MG63 (cell line): ENCODE measurements around the gene MIS18BP1. TPM values are rescaled to one million over a fixed set of nuclear protein-coding genes. Genes with fewer than 3 reads are reported as not detected.
"Not testable (repeated sequence)": the region's sequence is repeated elsewhere in the genome, so short reads cannot be mapped to it uniquely, and the experiment has no call there.

ENCODE experiments used
- DNase-seq: peaks from one replicate; pipeline ENCODE4 v3.0.0-alpha.2; 2020
- H3K27me3 ChIP-seq: fragments of 250-450 bp; sonication (Bioruptor Pico); 2 replicates; pipeline ENCODE4 v1.5.1; 2020; ENCODE audit warnings: mild to moderate bottlenecking, moderate library complexity
- H3K36me3 ChIP-seq: fragments of 250-450 bp; sonication (Bioruptor Pico); 2 replicates; pipeline ENCODE4 v1.5.1; 2020; ENCODE audit warnings: mild to moderate bottlenecking, moderate library complexity
- H3K4me3 ChIP-seq: fragments of 250-450 bp; sonication (Bioruptor Pico); 2 replicates; pipeline ENCODE4 v1.5.1; 2020; ENCODE audit warnings: mild to moderate bottlenecking, moderate library complexity
- H3K9me3 ChIP-seq: fragments of 250-450 bp; sonication (Bioruptor Pico); 2 replicates; pipeline ENCODE4 v1.5.1; 2020; ENCODE audit warnings: mild to moderate bottlenecking, moderate library complexity
- total RNA-seq: library from RNA; depleted of rRNA; stranded (reverse); fragments of >200 nt; shearing (Covaris generic); gene quantifications from 2 replicates; pipeline ENCODE4 v1.2.3, GENCODE V29; 2014; ENCODE audit warnings: low replicate concordance; rRNA removed

The MIS18BP1 gene
- total RNA-seq = 14.3 and 14.6 TPM in 2 replicates

DNA sequence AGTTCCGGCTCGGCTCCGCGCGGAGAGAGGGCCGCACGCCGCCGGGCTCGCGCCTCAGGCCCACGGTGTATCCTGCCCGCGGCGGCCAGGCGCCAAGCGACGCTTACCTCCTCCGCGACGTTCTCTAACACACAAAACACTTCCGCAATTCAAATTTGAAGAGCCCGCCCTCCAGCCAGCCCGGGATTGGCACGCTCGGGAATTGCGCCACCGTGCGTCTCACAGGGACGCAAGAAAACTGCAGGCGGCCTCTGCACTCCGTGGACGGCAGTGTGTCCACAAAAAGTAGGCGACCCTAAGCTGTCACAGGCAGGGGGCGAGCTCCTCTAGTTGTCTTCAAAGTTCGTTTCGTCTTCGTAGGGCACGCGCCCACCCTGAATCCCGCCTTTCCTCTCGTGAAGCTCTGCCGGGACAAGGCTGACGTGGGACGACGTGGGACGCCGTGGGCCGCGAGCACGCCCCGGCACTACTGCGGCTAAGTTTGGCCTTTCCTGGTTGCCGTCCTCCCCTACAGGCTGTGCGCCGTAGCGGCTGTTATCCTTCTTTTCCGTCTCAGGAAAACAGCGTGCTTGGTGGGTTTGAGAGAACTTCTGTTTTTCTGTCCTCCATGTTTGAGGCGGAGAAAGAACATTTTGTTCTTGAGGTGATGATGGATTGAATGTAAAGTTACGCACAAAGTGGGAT, at the start of gene MIS18BP1:
MIS18BP1 (minus strand) TSS at position 133 of the 684 bp plus-strand sequence. CDS start 5,916 bp downstream, outside the sequence.
- H3K36me3 ChIP-seq = no peaks in the 10 kb centered on the region; the same call in 1 of the 2 replicates
- peak; percentile 91 for DNase-seq
- no peaks in the 10 kb centered on the region for H3K27me3 ChIP-seq
- peak within 1 kb of the TSS; percentile 75 for H3K4me3 ChIP-seq
- peaks cover 6% of the 10 kb centered on the region for H3K9me3 ChIP-seq

GRCh38 chr14:45298423-45299117, 45.6 kb upstream of the MIS18BP1 start:
- Histone ChIP-seq H3K9me3 (no peaks in the 10 kb centered on the region), H3K27me3 (no peaks in the 10 kb centered on the region), H3K36me3 (no peaks in the 10 kb centered on the region), H3K4me3 (no peak overlapping the region)
- DNase-seq = no peak

GRCh38 chr14:45294796-45295195, 41.8 kb upstream of the MIS18BP1 start:
- not testable (repeated sequence) for H3K36me3 ChIP-seq, H3K27me3 ChIP-seq, DNase-seq, H3K4me3 ChIP-seq, H3K9me3 ChIP-seq

DNA sequence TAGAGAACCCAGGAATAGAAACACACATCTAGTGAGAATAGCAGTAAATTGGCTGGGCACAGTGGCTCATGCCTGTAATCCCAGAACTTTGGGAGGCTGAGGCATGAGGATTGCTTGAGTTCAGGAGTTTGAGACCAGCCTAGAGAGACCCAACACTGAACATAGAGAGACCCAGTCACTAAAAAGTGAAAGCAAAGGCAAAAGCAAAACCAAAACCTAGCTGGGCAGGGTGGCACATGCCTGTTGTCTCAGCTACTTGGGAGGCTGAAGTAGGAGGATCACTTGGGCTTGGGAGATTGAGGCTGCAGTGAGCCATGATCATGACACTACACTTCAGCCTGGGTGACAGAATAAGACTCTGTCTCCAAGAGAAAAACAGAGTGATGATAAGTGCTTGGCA, 37.5 kb upstream of the MIS18BP1 start:
- Histone ChIP-seq H3K27me3 (no peaks in the 10 kb centered on the region), H3K36me3 (no peaks in the 10 kb centered on the region), H3K4me3 (no peak overlapping the region), H3K9me3 (no peaks in the 10 kb centered on the region)
- DNase-seq = no peak

DNA sequence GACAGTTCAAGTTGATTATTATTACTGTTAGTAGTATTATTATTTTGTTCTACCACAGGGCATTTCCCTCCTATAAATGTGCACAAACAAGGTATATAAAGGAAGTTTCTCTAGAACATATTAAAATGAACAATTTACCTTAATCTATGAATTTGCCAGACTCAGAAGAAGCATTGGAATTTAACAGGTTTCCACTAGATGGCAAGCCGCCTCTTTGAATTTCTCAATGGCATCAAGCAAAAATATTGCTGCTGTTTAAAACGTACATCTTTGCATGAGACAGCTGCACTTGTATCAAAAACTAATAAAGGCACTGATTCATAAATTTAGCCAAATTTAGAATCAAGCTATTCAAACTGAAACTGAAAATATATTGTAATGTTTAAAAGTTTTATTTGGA, 34.6 kb upstream of the MIS18BP1 start:
- no peaks in the 10 kb centered on the region for H3K27me3 ChIP-seq
- no peaks in the 10 kb centered on the region for H3K36me3 ChIP-seq
- DNase-seq = no peak
- no peak overlapping the region for H3K4me3 ChIP-seq
- H3K9me3 ChIP-seq = no peaks in the 10 kb centered on the region

DNA sequence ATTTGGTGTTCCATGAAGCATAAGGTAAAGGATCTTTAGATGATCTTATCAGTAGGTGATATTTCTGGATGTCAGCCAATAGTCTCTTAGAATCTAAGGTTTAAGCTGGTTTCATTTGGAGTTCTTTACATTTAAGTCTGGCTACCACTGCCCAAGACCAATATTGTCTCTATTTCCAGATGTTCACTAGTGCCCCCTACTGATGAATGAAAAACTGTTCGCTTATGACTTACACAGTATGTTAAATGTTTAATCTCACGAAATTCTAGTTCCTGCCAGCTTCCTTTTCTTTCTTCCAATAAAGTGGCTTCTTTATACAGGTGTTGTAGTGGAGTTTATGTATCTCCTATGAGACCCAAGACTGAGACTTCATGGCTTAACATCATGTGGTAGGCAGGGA, 31.8 kb upstream of the MIS18BP1 start:
- DNase-seq = no peak
- no peaks in the 10 kb centered on the region for H3K36me3 ChIP-seq
- H3K4me3 ChIP-seq = no peak overlapping the region
- no peaks in the 10 kb centered on the region for H3K9me3 ChIP-seq
- H3K27me3 ChIP-seq = no peaks in the 10 kb centered on the region

- H3K27me3 ChIP-seq, DNase-seq, H3K36me3 ChIP-seq, H3K4me3 ChIP-seq, H3K9me3 ChIP-seq: not testable (repeated sequence)
Observed at GRCh38 chr14:45281731-45282400, 28.9 kb upstream of the MIS18BP1 start.

- H3K9me3 ChIP-seq = no peaks in the 10 kb centered on the region
- DNase-seq = no peak
- H3K4me3 ChIP-seq = no peak overlapping the region
- H3K36me3 ChIP-seq = no peaks in the 10 kb centered on the region
- no peaks in the 10 kb centered on the region for H3K27me3 ChIP-seq
Observed at GRCh38 chr14:45271858-45272537, 19.0 kb upstream of the MIS18BP1 start.

GRCh38 chr14:45270031-45270430, 17.0 kb upstream of the MIS18BP1 start:
- H3K4me3 ChIP-seq = no peak overlapping the region
- no peak for DNase-seq
- H3K36me3 ChIP-seq = no peaks in the 10 kb centered on the region
- H3K27me3 ChIP-seq = no peaks in the 10 kb centered on the region
- H3K9me3 ChIP-seq = no peaks in the 10 kb centered on the region

DNA sequence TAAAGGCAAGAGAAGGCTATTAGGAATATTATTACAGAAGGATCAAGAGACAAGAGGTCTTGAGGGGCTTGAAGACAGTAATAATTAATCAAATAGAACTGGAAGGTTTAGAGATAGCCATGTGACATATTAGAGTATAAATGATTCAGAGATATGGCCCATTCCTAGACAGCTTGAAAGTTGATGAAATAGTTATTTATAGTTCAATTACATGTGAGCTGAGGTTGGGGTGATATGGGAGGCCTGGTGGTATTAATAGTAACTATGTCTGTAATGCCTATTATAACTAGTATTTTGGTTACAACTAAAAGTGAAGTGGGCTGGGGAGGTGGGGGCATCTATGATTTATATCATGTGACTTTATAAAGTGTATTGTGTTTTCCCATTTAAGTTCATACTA, 14.1 kb upstream of the MIS18BP1 start:
- Histone ChIP-seq H3K9me3 (no peaks in the 10 kb centered on the region), H3K36me3 (no peaks in the 10 kb centered on the region)
- DNase-seq = no peak

GRCh38 chr14:45262637-45263036, 9.6 kb upstream of the MIS18BP1 start:
- Histone ChIP-seq H3K4me3 (no peak overlapping the region), H3K9me3 (peaks cover 7% of the 10 kb centered on the region), H3K27me3 (no peaks in the 10 kb centered on the region), H3K36me3 (no peaks in the 10 kb centered on the region)
- DNase-seq = no peak

More for the DNA sequence above, 14.1 kb upstream of the MIS18BP1 start:
- H3K4me3 ChIP-seq = no peak overlapping the region
- H3K27me3 ChIP-seq = no peaks in the 10 kb centered on the region

GRCh38 chr14:45261209-45261608, 8.2 kb upstream of the MIS18BP1 start:
- no peak for DNase-seq
- H3K4me3 ChIP-seq = no peak overlapping the region
- H3K9me3 ChIP-seq = peaks cover 7% of the 10 kb centered on the region
- H3K27me3 ChIP-seq = no peaks in the 10 kb centered on the region
- H3K36me3 ChIP-seq = no peaks in the 10 kb centered on the region

DNA sequence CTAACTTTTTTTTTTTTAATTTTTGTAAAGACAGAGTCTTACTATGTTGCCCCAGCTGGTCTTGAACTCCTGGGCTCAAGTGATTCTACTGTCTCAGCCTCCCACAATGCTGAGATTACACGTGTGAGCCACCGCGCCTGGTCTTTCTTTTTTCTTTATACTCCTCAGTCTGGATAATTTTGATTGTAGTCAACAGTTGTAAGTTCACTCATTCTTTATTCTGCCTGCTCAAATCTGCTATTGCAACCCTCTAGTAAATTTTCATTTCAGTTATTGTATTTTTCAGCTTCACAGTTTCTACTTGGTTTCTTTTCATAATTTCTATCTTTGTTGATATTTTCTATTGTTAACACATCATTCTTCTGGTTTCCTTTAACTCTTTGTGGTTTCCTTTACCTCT, 5.8 kb upstream of the MIS18BP1 start:
- Histone ChIP-seq H3K36me3 (no peaks in the 10 kb centered on the region), H3K9me3 (peaks cover 7% of the 10 kb centered on the region), H3K27me3 (no peaks in the 10 kb centered on the region), H3K4me3 (no peak overlapping the region)
- DNase-seq = no peak

- Histone ChIP-seq H3K4me3 (no peak overlapping the region), H3K27me3 (no peaks in the 10 kb centered on the region), H3K9me3 (peaks cover 7% of the 10 kb centered on the region), H3K36me3 (no peaks in the 10 kb centered on the region)
- no peak for DNase-seq
Observed at GRCh38 chr14:45258073-45258472, 5.1 kb upstream of the MIS18BP1 start.

DNA sequence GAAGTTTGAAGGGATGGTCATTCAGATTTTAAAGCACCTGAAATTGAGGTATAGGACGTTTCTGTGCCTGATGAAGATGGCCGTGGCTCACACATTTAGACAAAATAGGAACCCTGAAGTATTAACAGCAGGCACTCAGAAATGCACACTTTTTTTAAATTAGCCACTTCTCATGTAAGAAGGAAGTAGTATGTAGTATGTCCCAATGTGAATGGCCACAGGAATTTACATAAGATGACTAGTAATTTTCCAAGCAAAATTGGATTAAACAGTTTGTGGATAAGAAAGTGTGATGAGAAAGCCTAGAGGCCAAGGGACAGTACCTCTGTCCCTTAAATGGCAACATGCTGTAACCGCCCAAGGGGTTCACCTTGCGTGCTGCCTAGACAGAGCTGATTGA, 1.8 kb upstream of the MIS18BP1 start:
- H3K27me3 ChIP-seq = no peaks in the 10 kb centered on the region
- H3K36me3 ChIP-seq = no peaks in the 10 kb centered on the region
- no peak for DNase-seq
- H3K4me3 ChIP-seq = no peak overlapping the region
- H3K9me3 ChIP-seq = peaks cover 7% of the 10 kb centered on the region

- DNase-seq = no peak
Observed at GRCh38 chr14:45253754-45254310, 830 bp upstream of the MIS18BP1 start.

More at GRCh38 chr14:45253754-45254310, 830 bp upstream of the MIS18BP1 start:
- Histone ChIP-seq H3K9me3 (peaks cover 7% of the 10 kb centered on the region), H3K36me3 (no peaks in the 10 kb centered on the region; the same call in 1 of the 2 replicates), H3K27me3 (no peaks in the 10 kb centered on the region), H3K4me3 (peak overlapping the region; percentile 75)
